GM12874 (cell line): ENCODE results near the gene TRMT44.

Experiments
- CTCF ChIP-seq: IDR thresholded peaks from 2 replicates; pipeline ENCODE4 v1.5.1; 2011; ENCODE audit warnings: low read depth, mild to moderate bottlenecking, control low read depth, low read length, moderate library complexity; ENCODE audit not compliant: insufficient read depth

TRMT44 gene

GRCh38 chr4:8467016-8467415 lies 26.4 kb downstream of the TRMT44 start:
- TF ChIP-seq CTCF: no peak

GRCh38 chr4:8468746-8469535 lies 28.4 kb downstream of the TRMT44 start:
- TF ChIP-seq CTCF: peak; percentile 95

- no peak for TF ChIP-seq CTCF
Observed at GRCh38 chr4:8469550-8469949, 29.0 kb downstream of the TRMT44 start.

- no peak for TF ChIP-seq CTCF
Observed at GRCh38 chr4:8470451-8471024, 30.0 kb downstream of the TRMT44 start.

- TF ChIP-seq CTCF: no peak
Observed at GRCh38 chr4:8471211-8471875, 30.8 kb downstream of the TRMT44 start.

- no peak for TF ChIP-seq CTCF
Observed at GRCh38 chr4:8472158-8472688, 31.6 kb downstream of the TRMT44 start.

- TF ChIP-seq CTCF: no peak
Observed at GRCh38 chr4:8472689-8473197, 32.2 kb downstream of the TRMT44 start.
